Spleen (tissue), 7 donors: ENCODE results near the gene SLAMF1.

Experiments
- POLR2A ChIP-seq, 3 donors: fragments of 450-650 bp; IDR thresholded peaks; one replicate each; pipeline ENCODE4 v1.5.1; 2017; ENCODE audit warnings: antibody characterized with exemption in 3 of 3, mild to moderate bottlenecking in 1 of 3
- POLR2AphosphoS5 ChIP-seq, 3 donors: sonication (generic); formaldehyde crosslinking; IDR thresholded peaks; one replicate each; pipeline ENCODE4 v1.5.1; 2017; ENCODE audit warnings: antibody characterized with exemption in 3 of 3
- TF ChIP-seq, protein P1 (sequence below), 11 experiments: fragments of 200-600 bp in 7 of 11; fragments of 450-650 bp in 4 of 11; sonication (generic) in 4 of 11; IDR thresholded peaks in 8 of 11; conservative IDR thresholded peaks in 3 of 11; 1 replicate in 7 of 11; 2 replicates in 4 of 11; pipeline versions ENCODE4 v1.4.0 to v1.8.0; 2016 to 2021; ENCODE audit warnings: antibody characterized with exemption in 11 of 11, inconsistent platforms in 4 of 11, mild to moderate bottlenecking in 1 of 11
- donor health status: DM: no; HTN: no; CAD: no; lungs with moderate emphysema.
- donor health status: DM: no; HTN: no; CAD: no.
- donor health status: DM: no; HTN: no; CAD: no.

DNA sequence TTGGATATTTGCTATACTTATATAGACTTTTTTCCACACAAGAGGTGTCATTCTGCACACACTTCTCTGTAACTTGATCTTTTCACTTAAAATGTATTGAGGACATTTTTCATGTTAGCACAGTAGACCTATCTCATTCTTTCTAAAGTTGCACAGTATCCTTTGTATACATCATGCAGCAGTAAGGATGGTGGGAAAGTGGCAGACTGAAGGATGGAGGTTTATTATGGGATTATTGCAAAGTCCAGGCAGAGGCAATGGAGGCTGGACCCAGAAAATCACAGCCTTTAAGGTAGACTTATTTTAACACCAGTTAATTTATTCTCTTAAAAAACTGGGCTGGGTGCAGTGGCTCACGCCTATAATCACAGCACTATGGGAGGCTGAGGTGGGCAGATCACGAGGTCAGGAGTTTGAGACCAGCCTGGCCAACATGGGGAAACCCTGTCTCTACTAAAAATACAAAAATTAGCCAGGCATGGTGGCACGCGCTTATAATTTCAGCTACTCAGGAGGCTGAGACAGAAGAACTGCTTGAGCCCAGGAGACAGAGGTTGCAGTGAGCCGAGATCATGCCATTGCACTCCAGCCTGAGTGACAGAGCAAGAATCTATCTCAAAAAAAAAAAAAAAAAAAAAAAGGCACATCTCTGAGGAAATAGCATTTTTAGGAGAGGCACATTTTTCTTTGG, 25.8 kb downstream of the SLAMF1 start:
- no peak for TF ChIP-seq POLR2A (IDR thresholded peaks at IDR 0.05)
- TF ChIP-seq, protein P1, sequence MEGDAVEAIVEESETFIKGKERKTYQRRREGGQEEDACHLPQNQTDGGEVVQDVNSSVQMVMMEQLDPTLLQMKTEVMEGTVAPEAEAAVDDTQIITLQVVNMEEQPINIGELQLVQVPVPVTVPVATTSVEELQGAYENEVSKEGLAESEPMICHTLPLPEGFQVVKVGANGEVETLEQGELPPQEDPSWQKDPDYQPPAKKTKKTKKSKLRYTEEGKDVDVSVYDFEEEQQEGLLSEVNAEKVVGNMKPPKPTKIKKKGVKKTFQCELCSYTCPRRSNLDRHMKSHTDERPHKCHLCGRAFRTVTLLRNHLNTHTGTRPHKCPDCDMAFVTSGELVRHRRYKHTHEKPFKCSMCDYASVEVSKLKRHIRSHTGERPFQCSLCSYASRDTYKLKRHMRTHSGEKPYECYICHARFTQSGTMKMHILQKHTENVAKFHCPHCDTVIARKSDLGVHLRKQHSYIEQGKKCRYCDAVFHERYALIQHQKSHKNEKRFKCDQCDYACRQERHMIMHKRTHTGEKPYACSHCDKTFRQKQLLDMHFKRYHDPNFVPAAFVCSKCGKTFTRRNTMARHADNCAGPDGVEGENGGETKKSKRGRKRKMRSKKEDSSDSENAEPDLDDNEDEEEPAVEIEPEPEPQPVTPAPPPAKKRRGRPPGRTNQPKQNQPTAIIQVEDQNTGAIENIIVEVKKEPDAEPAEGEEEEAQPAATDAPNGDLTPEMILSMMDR (IDR thresholded peaks at IDR 0.05 in 8 of 11, conservative IDR thresholded peaks at IDR 0.05 in 3 of 11), result no peak
- TF ChIP-seq POLR2AphosphoS5 (IDR thresholded peaks at IDR 0.05), result no peak
